Panc1 (cell line): ENCODE measurements around the gene RAI1.

ENCODE experiments used
- POLR2AphosphoS5 ChIP-seq: IDR thresholded peaks from 2 replicates; pipeline ENCODE4 v1.6.1; 2012; ENCODE audit warnings: mild to moderate bottlenecking, low read depth, low read length, moderate library complexity
- REST ChIP-seq, 2 experiments: IDR thresholded peaks; 2 replicates each; pipeline ENCODE4 v1.6.1; 2011 to 2012; ENCODE audit warnings: low read depth in 2 of 2, control low read depth in 1 of 2, low read length in 1 of 2, mild to moderate bottlenecking in 1 of 2, moderate library complexity in 1 of 2; ENCODE audit not compliant: insufficient read depth in 1 of 2
- SIN3A ChIP-seq: IDR thresholded peaks from 2 replicates; pipeline ENCODE4 v1.6.1; 2012; ENCODE audit warnings: low read depth, mild to moderate bottlenecking, low read length, moderate library complexity, borderline replicate concordance; ENCODE audit not compliant: insufficient read depth
- TF ChIP-seq, protein P1 (sequence below): fragments of 450-650 bp; IDR thresholded peaks from 2 replicates; pipeline ENCODE4 v1.5.1; 2017; ENCODE audit warnings: mild to moderate bottlenecking

- TF ChIP-seq, protein P1, sequence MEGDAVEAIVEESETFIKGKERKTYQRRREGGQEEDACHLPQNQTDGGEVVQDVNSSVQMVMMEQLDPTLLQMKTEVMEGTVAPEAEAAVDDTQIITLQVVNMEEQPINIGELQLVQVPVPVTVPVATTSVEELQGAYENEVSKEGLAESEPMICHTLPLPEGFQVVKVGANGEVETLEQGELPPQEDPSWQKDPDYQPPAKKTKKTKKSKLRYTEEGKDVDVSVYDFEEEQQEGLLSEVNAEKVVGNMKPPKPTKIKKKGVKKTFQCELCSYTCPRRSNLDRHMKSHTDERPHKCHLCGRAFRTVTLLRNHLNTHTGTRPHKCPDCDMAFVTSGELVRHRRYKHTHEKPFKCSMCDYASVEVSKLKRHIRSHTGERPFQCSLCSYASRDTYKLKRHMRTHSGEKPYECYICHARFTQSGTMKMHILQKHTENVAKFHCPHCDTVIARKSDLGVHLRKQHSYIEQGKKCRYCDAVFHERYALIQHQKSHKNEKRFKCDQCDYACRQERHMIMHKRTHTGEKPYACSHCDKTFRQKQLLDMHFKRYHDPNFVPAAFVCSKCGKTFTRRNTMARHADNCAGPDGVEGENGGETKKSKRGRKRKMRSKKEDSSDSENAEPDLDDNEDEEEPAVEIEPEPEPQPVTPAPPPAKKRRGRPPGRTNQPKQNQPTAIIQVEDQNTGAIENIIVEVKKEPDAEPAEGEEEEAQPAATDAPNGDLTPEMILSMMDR = no peak
- no peak for TF ChIP-seq POLR2AphosphoS5
- TF ChIP-seq REST (IDR thresholded peaks at IDR 0.05; ENCODE audit: insufficient read depth in 1 of 2, low read depth in 2 of 2, low read length in 1 of 2) = no peak
- no peak for TF ChIP-seq SIN3A
These were observed 142.3 kb downstream of the RAI1 start for GRCh38 chr17:17823433-17824118.
